ENCODE measurements around the gene TMEM144. TPM values are rescaled to one million over a fixed set of nuclear protein-coding genes. Genes with fewer than 3 reads are reported as not detected.

Gene TMEM144
- total and polyA plus RNA-seq, 12 donors, result 1.7 to 17.0 (median 13.6) TPM

- intact Hi-C loops (cut with DNase I), result no loop called here
- no peak overlapping the region for H3K27ac ChIP-seq
Measured at GRCh38 chr4:158202481-158202880, 7.8 kb upstream of the TMEM144 start.

GRCh38 chr4:158203436-158203835 lies 6.8 kb upstream of the TMEM144 start:
- ATAC-seq (no peak), DNase-seq (no peak)
- no peak overlapping the region for H3K27ac ChIP-seq
- H3K36me3 ChIP-seq, result peaks cover 0 to 72% (median 5%) of the 10 kb centered on the region in 9 donors
- H3K4me3 ChIP-seq, result no peak overlapping the region
- intact Hi-C loops (cut with DNase I), result no loop called here
- WGBS, 2 donors, result 84 to 85% methylated on average over 2 of the region's 2 CpGs
- H3K27me3 ChIP-seq, result no peaks in the 10 kb centered on the region
- H3K4me1 ChIP-seq, result peaks cover 0 to 10% (median 0%) of the 10 kb centered on the region in 9 donors
- H3K9me3 ChIP-seq, result peaks cover 0 to 5% (median 0%) of the 10 kb centered on the region in 11 donors
- TF ChIP-seq CTCF (IDR thresholded peaks at IDR 0.05), result no peak

More at GRCh38 chr4:158202481-158202880, 7.8 kb upstream of the TMEM144 start:
- peaks cover 0 to 2% (median 0%) of the 10 kb centered on the region in 11 donors for H3K9me3 ChIP-seq
- H3K4me1 ChIP-seq, result peaks cover 0 to 5% (median 0%) of the 10 kb centered on the region in 9 donors
- H3K4me3 ChIP-seq, result no peak overlapping the region
- peaks cover 0 to 79% (median 5%) of the 10 kb centered on the region in 9 donors for H3K36me3 ChIP-seq
- no peak for ATAC-seq
- 47 to 60% methylated on average over 1 of the region's 1 CpG for WGBS, 2 donors
- no peak for DNase-seq
- H3K27me3 ChIP-seq, result no peaks in the 10 kb centered on the region
- TF ChIP-seq CTCF (IDR thresholded peaks at IDR 0.05), result no peak

GRCh38 chr4:158203929-158204328 lies 6.4 kb upstream of the TMEM144 start:
- intact Hi-C loops (cut with DNase I), result no loop called here
- DNase-seq (no peak), ATAC-seq (no peak)
- WGBS, 2 donors, result 96 to 99% methylated on average over 3 of the region's 3 CpGs
- H3K9me3 ChIP-seq, result peaks cover 0 to 5% (median 0%) of the 10 kb centered on the region in 11 donors
- H3K36me3 ChIP-seq, result peaks cover 0 to 67% (median 5%) of the 10 kb centered on the region in 9 donors
- TF ChIP-seq CTCF (IDR thresholded peaks at IDR 0.05), result no peak
- H3K4me1 ChIP-seq, result peaks cover 0 to 14% (median 0%) of the 10 kb centered on the region in 9 donors
- no peak overlapping the region for H3K27ac ChIP-seq
- no peak overlapping the region for H3K4me3 ChIP-seq
- H3K27me3 ChIP-seq, result no peaks in the 10 kb centered on the region

- Histone ChIP-seq H3K27me3 (no peaks in the 10 kb centered on the region), H3K9me3 (peaks cover 0 to 5% (median 0%) of the 10 kb centered on the region in 11 donors), H3K36me3 (peaks cover 0 to 39% (median 0%) of the 10 kb centered on the region in 9 donors), H3K4me3 (no peak overlapping the region), H3K27ac (peak overlapping the region in 9 of 10 donors; percentile 78 to 96 (median 92)), H3K4me1 (peaks cover 0 to 40% (median 13%) of the 10 kb centered on the region in 9 donors)
- ATAC-seq, result peak in 2 of 8 donors; percentile 31 to 32
- DNase-seq, result no peak
- intact Hi-C loops (cut with DNase I), result no loop called here
- 81% methylated on average over 5 of the region's 5 CpGs for WGBS, 2 donors
- TF ChIP-seq CTCF (IDR thresholded peaks at IDR 0.05), result no peak
Measured at GRCh38 chr4:158208963-158209640, 1.2 kb upstream of the TMEM144 start.

All from heart right ventricle (tissue), 16 donors.